GM12878 (cell line): Measurements from ENCODE around the gene BRCA1. TPM values are rescaled to one million over a fixed set of nuclear protein-coding genes. Genes with fewer than 3 reads are reported as not detected.

Experiments
- ASH2L ChIP-seq: fragments of 300-600, 200-600 bp; sonication (generic); IDR thresholded peaks from 2 replicates; pipeline ENCODE4 v1.6.1; 2017; ENCODE audit warnings: low read depth, mild to moderate bottlenecking, borderline replicate concordance
- BACH1 ChIP-seq: fragments of 450-650 bp; IDR thresholded peaks from 2 replicates; pipeline ENCODE4 v1.6.1; 2017; ENCODE audit warnings: mild to moderate bottlenecking, borderline replicate concordance
- BCLAF1 ChIP-seq: fragments of 450-650 bp; IDR thresholded peaks from 2 replicates; pipeline ENCODE4 v1.6.1; 2017; ENCODE audit warnings: antibody characterized with exemption, mild to moderate bottlenecking, moderate library complexity
- BMI1 ChIP-seq: fragments of 450-650 bp; IDR thresholded peaks from 2 replicates; pipeline ENCODE4 v1.6.1; 2016; ENCODE audit warnings: mild to moderate bottlenecking, moderate library complexity, borderline replicate concordance
- DPF2 ChIP-seq: fragments of 450-650 bp; IDR thresholded peaks from 2 replicates; pipeline ENCODE4 v1.6.1; 2017; ENCODE audit warnings: mild to moderate bottlenecking
- ETV6 ChIP-seq, 2 experiments: fragments of 450-650 bp in 1 of 2; IDR thresholded peaks in 1 of 2; conservative IDR thresholded peaks in 1 of 2; 2 replicates each; pipeline ENCODE4 v1.6.1; 2014; ENCODE audit warnings: antibody characterized with exemption in 1 of 2, borderline replicate concordance in 1 of 2, low read depth in 1 of 2, mild to moderate bottlenecking in 1 of 2, moderate library complexity in 1 of 2
- NBN ChIP-seq: fragments of 450-650 bp; IDR thresholded peaks from 2 replicates; pipeline ENCODE4 v1.6.1; 2016
- NR2C1 ChIP-seq: fragments of 450-650 bp; IDR thresholded peaks from 2 replicates; pipeline ENCODE4 v1.6.1; 2017; ENCODE audit warnings: antibody characterized with exemption, mild to moderate bottlenecking, moderate library complexity
- PAX8 ChIP-seq: fragments of 450-650 bp; IDR thresholded peaks from 2 replicates; pipeline ENCODE4 v1.6.1; 2017; ENCODE audit warnings: mild to moderate bottlenecking, moderate library complexity
- REST ChIP-seq: IDR thresholded peaks from 2 replicates; pipeline ENCODE4 v1.6.1; 2012; ENCODE audit warnings: mild to moderate bottlenecking, low read depth, low read length
- SKIL ChIP-seq: fragments of 450-650 bp; IDR thresholded peaks from 2 replicates; pipeline ENCODE4 v1.6.1; 2017; ENCODE audit warnings: mild to moderate bottlenecking, low read depth, inconsistent platforms; ENCODE audit not compliant: poor library complexity, severe bottlenecking
- SP1 ChIP-seq: IDR thresholded peaks from one replicate; pipeline ENCODE4 v1.6.1; 2011; ENCODE audit warnings: low read depth, low read length
- STAT3 ChIP-seq: IDR thresholded peaks from 2 replicates; pipeline ENCODE4 v1.6.1; 2011; ENCODE audit warnings: low read depth, low read length, improper control_type of control experiment
- TAF1 ChIP-seq: IDR thresholded peaks from 2 replicates; pipeline ENCODE4 v1.6.1; 2011; ENCODE audit warnings: mild to moderate bottlenecking, low read depth, low read length, borderline replicate concordance
- TARDBP ChIP-seq: IDR thresholded peaks from 2 replicates; pipeline ENCODE4 v1.6.1; 2016; ENCODE audit warnings: borderline replicate concordance
- TBL1XR1 ChIP-seq: IDR thresholded peaks from 2 replicates; pipeline ENCODE4 v1.6.1; 2012; ENCODE audit warnings: low read depth, low read length, improper control_type of control experiment
- TCF12 ChIP-seq: IDR thresholded peaks from 2 replicates; pipeline ENCODE4 v1.6.1; 2011; ENCODE audit warnings: low read depth, mild to moderate bottlenecking, low read length
- YY1 ChIP-seq: IDR thresholded peaks from 2 replicates; pipeline ENCODE4 v1.6.1; 2011; ENCODE audit warnings: low read depth, mild to moderate bottlenecking, low read length
- ZNF687 ChIP-seq: fragments of 450-650 bp; IDR thresholded peaks from 2 replicates; pipeline ENCODE4 v1.6.1; 2017; ENCODE audit warnings: mild to moderate bottlenecking, moderate library complexity
- polyA plus RNA-seq, 11 experiments: library from polyadenylated mRNA; depleted of rRNA in 4 of 11; unstranded in 6 of 11; stranded (reverse) in 5 of 11; fragments of >200 nt; fragmentation: Nextera tagmentation in 4 of 11; fragmentation: Illumina TruSeq in 1 of 11; extraction: Ambion mirVana in 4 of 11; extraction: Trizol in 1 of 11; gene quantifications; 1 replicate in 1 of 11; 2 replicates in 10 of 11; pipeline versions ENCODE4 v1.2.1 to v1.2.3, GENCODE V29; 2011 to 2016; ENCODE audit warnings: inconsistent platforms in 2 of 11, missing spikeins in 2 of 11, low read depth in 1 of 11
- total RNA-seq, 4 experiments: library from RNA; depleted of rRNA in 3 of 4; stranded (reverse); fragments of >200 nt in 3 of 4; fragmentation: Illumina TruSeq in 1 of 4; extraction: Trizol in 1 of 4; gene quantifications; 2 replicates each; pipeline versions ENCODE4 v1.2.1 to v1.2.3, GENCODE V29; 2013 to 2021

Gene BRCA1
- total and polyA plus RNA-seq, 10 of the 15 experiments (the other 5 are each of a cell fraction or from before 2014, with no cell fraction given): 16.8 to 71.2 (median 44.2) TPM

GRCh38 chr17:43169561-43170139 is 44.5 kb upstream of the BRCA1 start (continued):
- TF ChIP-seq REST (no peak), PAX8 (no peak), SP1 (no peak), TAF1 (0 out of 2 replicates have a peak, but pooled peaks have one; percentile 3), ASH2L (0 out of 2 replicates have a peak, but pooled peaks have one; percentile 45), BMI1 (no peak), NR2C1 (no peak), NBN (no peak), ETV6 (conservative IDR thresholded peaks at IDR 0.05 in 1 of 2, IDR thresholded peaks at IDR 0.05 in 1 of 2; ENCODE audit: borderline replicate concordance in 1 of 2, low read depth in 1 of 2) (no peak), TCF12 (no peak), STAT3 (no peak), YY1 (peak; percentile 52; the same call in 1 of the 2 replicates), SKIL (no peak), DPF2 (no peak), TARDBP (no peak), TBL1XR1 (no peak), ZNF687 (no peak), BACH1 (no peak), BCLAF1 (no peak)
